HK-2 (cell line): ENCODE data around the gene DDX1.

Experiments used
- DNase-seq: peaks from one replicate; pipeline ENCODE4 v3.0.0-alpha.2; 2018; ENCODE audit not compliant: unreplicated experiment

Gene DDX1

GRCh38 chr2:15664273-15665066 lies 72.8 kb downstream of the DDX1 start:
- DNase-seq: no peak

- DNase-seq: no peak
Measured at GRCh38 chr2:15665067-15665942, 73.6 kb downstream of the DDX1 start.

DNA sequence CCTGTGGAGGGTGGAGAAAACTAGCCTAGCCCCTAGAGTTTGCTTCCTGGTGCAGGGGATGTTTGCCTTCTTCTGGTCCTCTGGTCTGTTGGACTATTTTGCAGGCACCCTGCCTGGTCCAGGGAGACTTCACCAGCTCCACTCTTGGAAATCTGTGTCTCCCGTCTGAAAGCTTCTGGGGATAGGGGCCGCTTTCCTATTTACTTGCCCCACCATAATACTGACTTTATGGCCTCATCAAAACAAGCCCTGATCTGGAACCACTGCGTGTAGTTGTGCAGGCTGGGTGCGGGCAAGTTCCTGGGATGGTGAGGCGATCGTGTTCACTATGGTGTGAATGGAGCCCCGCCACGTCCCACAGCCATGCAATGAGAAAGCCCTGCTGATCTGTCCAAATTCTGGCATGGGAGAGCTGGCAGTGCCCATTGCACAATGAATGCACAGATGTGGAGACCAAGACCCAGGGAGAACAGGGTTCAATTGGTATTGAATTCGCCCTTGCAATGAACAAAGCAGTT lies 74.3 kb downstream of the DDX1 start:
- no peak for DNase-seq

DNA sequence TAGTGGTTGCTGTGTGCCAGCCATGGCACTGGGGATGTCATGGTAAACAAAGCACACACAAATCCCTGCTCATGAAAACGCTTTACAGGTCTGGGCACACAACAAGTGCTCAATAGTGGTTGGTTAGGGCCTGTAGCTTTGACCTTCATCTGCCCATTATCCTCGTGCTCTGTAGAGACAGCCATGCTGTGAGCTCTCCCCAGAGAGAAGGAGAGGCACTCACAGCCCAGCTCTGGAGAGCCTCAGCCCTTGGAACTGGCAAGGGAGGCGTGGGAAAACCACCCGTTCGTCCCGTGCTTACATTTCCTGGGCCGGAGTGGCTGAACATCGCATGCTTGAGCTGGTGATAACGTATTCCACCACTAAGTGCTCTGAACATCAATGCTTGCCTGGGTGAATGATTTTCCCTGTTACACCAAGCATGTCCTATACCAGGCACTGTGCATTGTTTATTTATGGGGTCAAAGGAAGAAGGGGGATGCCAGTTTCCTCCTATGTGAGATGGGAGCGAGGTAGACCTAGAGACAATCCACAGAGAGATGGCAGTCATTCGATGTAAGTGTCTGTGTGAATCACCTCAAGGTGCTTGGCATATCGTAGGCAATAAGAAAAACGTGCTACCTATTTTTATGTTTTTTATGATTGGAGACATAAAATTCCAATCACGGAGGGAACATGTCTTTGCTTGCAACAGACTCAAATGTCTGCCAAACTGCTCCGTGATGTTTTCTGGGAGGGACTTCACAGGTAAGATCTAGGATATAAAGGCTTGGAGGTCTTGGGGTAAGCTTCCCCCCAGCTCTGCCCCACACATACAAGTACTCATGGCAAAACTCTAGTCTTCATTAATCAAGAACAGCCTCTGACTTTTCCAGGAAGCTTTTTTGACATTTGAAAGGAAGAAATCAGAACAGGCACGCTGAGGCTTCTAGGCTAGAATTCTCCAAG lies 75.5 kb downstream of the DDX1 start:
- no peak for DNase-seq

DNA sequence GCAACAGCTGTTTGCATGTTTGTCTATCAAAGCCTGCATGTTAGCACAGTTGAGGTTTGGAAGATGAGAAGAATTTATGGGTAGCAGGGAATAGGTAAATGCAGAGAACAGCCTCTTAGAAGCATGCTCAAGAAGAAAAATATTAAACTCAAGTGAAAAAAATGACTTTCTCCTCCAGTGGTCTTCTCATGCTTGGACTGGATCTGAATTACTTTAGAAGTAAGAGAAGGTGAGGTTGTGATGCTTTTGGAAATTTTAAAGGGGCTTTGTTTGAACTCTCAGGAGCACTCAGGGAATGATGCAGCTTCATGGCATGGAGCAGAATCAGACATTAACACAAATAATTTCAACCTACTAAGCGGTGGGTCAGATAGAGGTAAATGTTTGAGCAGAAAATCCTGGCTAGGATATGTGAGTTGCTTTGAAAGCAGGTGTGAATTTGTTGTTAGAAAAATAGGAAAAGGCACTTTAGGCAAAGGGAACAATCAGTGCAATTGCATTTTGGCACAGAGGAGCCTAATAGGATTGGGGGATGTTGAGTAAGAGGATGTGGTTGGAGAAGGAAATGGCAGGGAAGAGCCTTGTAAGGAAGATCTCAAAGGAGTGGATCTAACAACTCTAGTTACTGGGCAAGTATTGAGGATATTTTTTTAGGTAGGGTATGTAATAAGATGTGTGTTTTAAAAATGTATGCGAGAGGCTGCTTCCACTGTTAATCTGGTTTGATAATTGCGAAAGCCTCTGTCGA lies 76.3 kb downstream of the DDX1 start:
- no peak for DNase-seq

- no peak for DNase-seq
Measured at GRCh38 chr2:15668611-15669305, 77.1 kb downstream of the DDX1 start.

GRCh38 chr2:15669375-15669910 lies 77.8 kb downstream of the DDX1 start:
- no peak for DNase-seq

- no peak for DNase-seq
Measured at GRCh38 chr2:15670469-15670868, 78.8 kb downstream of the DDX1 start.

DNA sequence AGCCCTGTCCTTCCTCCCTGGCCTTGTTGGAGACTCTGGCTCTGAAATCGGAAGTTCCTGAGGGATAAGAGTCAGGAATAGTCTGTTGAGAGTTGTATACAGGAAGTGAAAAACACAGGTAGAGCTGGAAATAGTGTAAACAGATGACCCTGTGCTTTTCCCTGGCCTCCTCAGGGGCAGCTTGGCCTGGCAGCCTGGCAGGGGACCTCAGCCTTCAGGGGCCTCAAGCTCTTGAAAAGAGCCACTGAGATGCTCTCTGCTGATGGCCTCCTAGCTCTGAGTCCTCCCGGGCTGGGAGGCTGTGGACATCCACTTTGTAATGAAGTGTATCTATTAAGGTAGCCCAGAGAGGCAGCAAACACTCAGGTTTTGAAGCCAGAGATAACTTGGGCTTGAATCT lies 79.3 kb downstream of the DDX1 start:
- DNase-seq: no peak

- DNase-seq: no peak
Measured at GRCh38 chr2:15671409-15671808, 79.7 kb downstream of the DDX1 start.

DNA sequence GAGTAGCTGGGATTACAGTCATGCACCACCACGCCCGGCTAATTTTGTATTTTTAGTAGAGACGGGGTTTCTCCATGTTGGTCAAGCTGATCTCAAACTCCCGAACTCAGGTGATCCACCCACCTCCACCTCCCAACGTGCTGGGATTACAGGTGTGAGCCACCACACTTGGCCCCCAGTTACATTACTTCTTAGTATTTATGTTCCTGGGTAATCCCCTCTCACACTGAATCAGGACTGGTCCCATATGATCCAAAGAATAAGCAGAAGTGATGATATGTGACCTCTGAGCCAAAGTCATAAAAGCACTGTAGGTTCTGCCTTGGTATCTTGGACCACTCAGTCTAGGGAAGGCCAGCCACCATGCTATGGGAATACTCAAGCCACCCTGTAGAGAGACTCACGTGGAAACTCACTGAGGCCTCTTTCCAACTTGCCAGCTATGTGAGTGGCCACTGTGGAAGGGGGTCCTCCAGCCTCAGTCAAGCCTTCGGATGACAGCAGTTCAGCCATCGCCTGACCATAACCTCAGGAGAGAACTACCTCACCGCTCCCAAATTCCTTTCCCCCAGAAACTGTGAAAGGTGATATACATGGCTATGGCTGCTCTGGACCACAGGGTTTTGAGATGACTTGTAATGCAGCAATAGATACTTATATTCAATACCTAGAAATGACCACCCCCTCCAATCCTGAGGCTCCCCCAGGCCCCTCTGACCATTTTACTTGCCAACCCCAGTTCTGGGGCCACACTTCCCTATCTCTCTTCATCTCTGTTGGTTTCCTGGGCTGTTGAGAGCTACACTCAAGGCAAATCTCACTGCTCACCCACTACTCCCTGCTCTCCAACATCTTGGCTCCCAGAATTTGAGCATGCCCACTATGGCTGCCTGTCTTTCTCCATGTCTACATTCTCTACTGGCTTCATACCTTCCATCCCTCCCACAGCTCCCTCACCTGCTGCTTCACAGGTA lies 80.5 kb downstream of the DDX1 start:
- DNase-seq: no peak

GRCh38 chr2:15672961-15673918 lies 81.6 kb downstream of the DDX1 start:
- DNase-seq: no peak

GRCh38 chr2:15673919-15674636 lies 82.4 kb downstream of the DDX1 start:
- DNase-seq: peak; percentile 37

DNA sequence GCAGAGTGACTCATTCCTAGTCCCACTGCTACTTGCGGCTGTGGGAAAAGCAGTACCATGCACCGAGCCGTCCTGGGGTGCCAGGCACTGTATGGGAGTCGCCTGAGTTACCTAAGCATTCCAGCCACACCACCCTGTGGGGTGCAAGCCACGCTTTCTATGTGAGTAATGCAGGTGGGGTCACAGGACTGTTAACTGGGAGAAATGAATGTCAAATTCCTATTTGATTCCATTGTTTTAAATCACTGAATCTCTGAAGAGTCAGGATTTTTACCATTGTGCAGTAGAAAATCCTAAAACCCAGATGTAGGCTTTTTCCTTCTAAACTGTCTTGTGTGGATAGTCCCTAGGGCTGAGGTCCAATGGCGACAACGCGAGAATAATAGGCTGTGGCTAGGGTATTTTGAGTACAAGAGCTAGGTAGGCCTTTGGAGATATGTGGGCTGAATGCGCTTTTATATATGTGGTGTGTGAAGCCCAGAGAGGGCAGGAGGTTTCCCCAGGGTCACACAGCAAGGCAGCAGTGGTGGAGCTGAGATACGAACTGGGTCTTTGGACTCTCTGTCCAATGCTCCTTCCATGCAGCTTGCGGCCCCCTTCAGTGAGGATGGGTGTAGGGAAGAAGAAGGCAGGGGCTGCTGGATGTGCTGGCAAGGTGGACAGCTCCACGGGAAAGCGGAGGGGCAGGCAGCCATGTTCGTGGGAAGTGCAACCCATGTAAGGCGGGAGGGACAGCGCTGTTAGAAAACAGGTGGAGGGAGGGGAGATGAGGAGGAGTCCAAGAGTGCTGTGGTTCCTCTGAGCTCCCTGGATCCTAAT lies 83.2 kb downstream of the DDX1 start:
- DNase-seq: peak; percentile 59

GRCh38 chr2:15675456-15676195 lies 84.0 kb downstream of the DDX1 start:
- DNase-seq: peak; percentile 25
